Activated CD4-positive, alpha-beta T cell treated with anti-CD3 and anti-CD28 coated beads for 36 hours (primary cell): ENCODE data around the gene KIF1A. TPM values are rescaled to one million over a fixed set of nuclear protein-coding genes. Genes with fewer than 3 reads are reported as not detected.

Source experiments
- ATAC-seq: fragments of 200-7000 bp; cut with Tn5 transposase; one replicate; pipeline ENCODE4 v1.10.0; 2021; ENCODE audit warnings: mild to moderate bottlenecking, moderate library complexity
- CTCF ChIA-PET: fragments of 350-600 bp; sonication (Branson Sonifier 250); formaldehyde crosslinking; loops from one replicate; lab custom pipeline; 2021; ENCODE audit warnings: antibody characterized with exemption; lab: Charles Lee
- POLR2A ChIA-PET: fragments of 350-600 bp; sonication (Branson Sonifier 250); formaldehyde crosslinking; loops from one replicate; lab custom pipeline; 2021; ENCODE audit warnings: antibody characterized with exemption, inconsistent platforms; lab: Charles Lee
- DNase-seq: peaks from one replicate; pipeline ENCODE4 v3.0.0-alpha.2; 2020
- H3K27ac Mint-ChIP-seq: one replicate; pipeline ENCODE4 v1.8.0; 2021; ENCODE audit warnings: mixed read lengths
- H3K27me3 Mint-ChIP-seq: one replicate; pipeline ENCODE4 v1.8.0; 2021; ENCODE audit warnings: mixed read lengths
- H3K36me3 Mint-ChIP-seq: one replicate; pipeline ENCODE4 v1.8.0; 2021; ENCODE audit warnings: low read depth, mixed read lengths
- H3K4me1 Mint-ChIP-seq: one replicate; pipeline ENCODE4 v1.8.0; 2021; ENCODE audit warnings: mixed read lengths
- H3K4me3 Mint-ChIP-seq: one replicate; pipeline ENCODE4 v1.8.0; 2021; ENCODE audit warnings: mild to moderate bottlenecking, moderate library complexity, mixed read lengths
- H3K9me3 Mint-ChIP-seq: one replicate; pipeline ENCODE4 v1.8.0; 2021; ENCODE audit warnings: low read depth, mixed read lengths
- intact Hi-C, 2 experiments: fragments of 100-400 bp; cut with DNase I in 1 of 2; cut with micrococcal nuclease in 1 of 2; formaldehyde crosslinking; loops; one replicate each; pipeline versions ENCODE4 v1.14.2 to v1.15.1; 2022 to 2024; cut with DNase I, micrococcal nuclease
- total RNA-seq, 2 experiments: library from RNA; stranded (reverse); gene quantifications; one replicate each; pipeline ENCODE4 v1.2.3, GENCODE V29; 2021

Gene KIF1A
- total RNA-seq, 2 experiments from 2014 or later: 4.6 to 8.2 TPM

GRCh38 chr2:240731178-240731545, 88.9 kb downstream of the KIF1A start:
- H3K9me3 Mint-ChIP-seq: no peaks in the 10 kb centered on the region
- ChIA-PET CTCF (interaction anchor here (0.9 kb wide), 1 partner anchor 9 kb away, joined by 5 read pairs; no protein-coding TSS in a partner anchor), POLR2A (no interaction called here)
- DNase-seq (no peak), ATAC-seq (no peak)
- H3K4me3 Mint-ChIP-seq: no peak overlapping the region
- H3K36me3 Mint-ChIP-seq: no peaks in the 10 kb centered on the region
- intact Hi-C loops: no loop called here
- H3K4me1 Mint-ChIP-seq: no peaks in the 10 kb centered on the region
- no peaks in the 10 kb centered on the region for H3K27me3 Mint-ChIP-seq
- no peak overlapping the region for H3K27ac Mint-ChIP-seq

DNA sequence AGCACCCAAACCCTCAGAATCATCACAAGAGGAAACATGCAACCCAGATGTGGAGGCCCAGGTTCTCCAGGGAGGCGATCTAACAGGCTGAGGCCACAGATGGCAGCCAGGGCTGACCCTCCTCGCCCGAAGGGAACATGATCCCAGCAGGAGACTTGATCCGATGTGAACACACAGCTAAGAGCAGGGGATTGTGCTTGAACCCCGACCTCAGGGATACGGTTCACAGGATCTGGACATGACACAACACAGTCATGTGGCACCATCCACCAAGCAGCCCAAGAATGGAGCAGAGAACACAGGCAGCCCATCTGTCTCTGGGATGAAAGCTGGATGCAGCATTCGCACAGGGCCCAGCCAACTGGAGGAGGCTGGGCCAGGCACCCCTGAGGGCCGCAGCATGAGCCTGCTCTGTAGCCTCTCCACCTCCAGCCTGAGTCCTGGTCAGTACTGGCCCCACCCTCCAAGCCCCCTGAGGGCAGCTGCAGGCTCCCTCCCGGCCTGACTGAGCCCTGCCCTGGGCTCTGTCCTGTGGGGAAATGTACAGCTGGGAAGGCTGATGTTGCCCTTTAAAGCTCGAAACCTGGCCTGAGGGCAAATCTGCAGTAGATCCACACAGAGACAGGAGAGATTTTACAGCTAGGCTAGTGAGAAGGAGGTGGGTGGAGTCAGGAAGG, 89.4 kb downstream of the KIF1A start:
- H3K36me3 Mint-ChIP-seq: no peaks in the 10 kb centered on the region
- ATAC-seq (no peak), DNase-seq (no peak)
- no peaks in the 10 kb centered on the region for H3K27me3 Mint-ChIP-seq
- no peaks in the 10 kb centered on the region for H3K4me1 Mint-ChIP-seq
- ChIA-PET POLR2A (no interaction called here), CTCF (interaction anchor here (0.9 kb wide), 1 partner anchor 9 kb away, joined by 5 read pairs; no protein-coding TSS in a partner anchor)
- no peak overlapping the region for H3K27ac Mint-ChIP-seq
- H3K4me3 Mint-ChIP-seq: no peak overlapping the region
- intact Hi-C loops: no loop called here
- no peaks in the 10 kb centered on the region for H3K9me3 Mint-ChIP-seq

DNA sequence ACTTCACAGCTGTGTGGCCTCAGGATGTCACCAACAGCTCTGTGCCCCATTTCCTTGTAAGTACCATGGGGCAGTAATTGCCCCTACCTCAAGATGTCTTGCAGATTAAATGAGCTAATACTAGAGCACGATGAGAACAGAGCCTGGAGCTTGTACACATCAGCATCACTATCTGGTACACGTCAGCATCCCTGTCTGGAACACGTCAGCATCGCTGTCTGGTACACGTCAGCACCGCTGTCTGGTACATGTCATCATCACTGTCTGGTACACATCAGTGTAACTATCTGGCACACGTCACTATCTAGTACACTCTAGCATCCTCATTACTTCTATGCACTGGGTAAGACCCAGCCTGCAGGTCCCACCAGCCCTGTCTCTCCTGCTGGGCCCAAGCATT, 91.2 kb downstream of the KIF1A start:
- POLR2A ChIA-PET: no interaction called here
- Mint-ChIP-seq H3K4me1 (no peaks in the 10 kb centered on the region), H3K9me3 (no peaks in the 10 kb centered on the region), H3K4me3 (no peak overlapping the region), H3K27me3 (no peaks in the 10 kb centered on the region), H3K27ac (no peak overlapping the region), H3K36me3 (no peaks in the 10 kb centered on the region)
- DNase-seq (no peak), ATAC-seq (no peak)
- intact Hi-C loops: no loop called here
- CTCF ChIA-PET: no interaction called here

- Mint-ChIP-seq H3K4me1 (no peaks in the 10 kb centered on the region), H3K9me3 (no peaks in the 10 kb centered on the region), H3K4me3 (no peak overlapping the region), H3K27me3 (no peaks in the 10 kb centered on the region), H3K36me3 (no peaks in the 10 kb centered on the region), H3K27ac (no peak overlapping the region)
- CTCF ChIA-PET: no interaction called here
- POLR2A ChIA-PET: no interaction called here
- DNase-seq (no peak), ATAC-seq (no peak)
- intact Hi-C loops: no loop called here
These were observed 91.7 kb downstream of the KIF1A start for GRCh38 chr2:240728361-240728760.

- Mint-ChIP-seq H3K4me1 (no peaks in the 10 kb centered on the region), H3K36me3 (no peaks in the 10 kb centered on the region), H3K4me3 (no peak overlapping the region), H3K9me3 (no peaks in the 10 kb centered on the region), H3K27me3 (no peaks in the 10 kb centered on the region), H3K27ac (no peak overlapping the region)
- ATAC-seq: no peak
- DNase-seq: no peak
- intact Hi-C loops: no loop called here
- ChIA-PET POLR2A (no interaction called here), CTCF (no interaction called here)
These were observed 92.1 kb downstream of the KIF1A start for GRCh38 chr2:240727913-240728312.

DNA sequence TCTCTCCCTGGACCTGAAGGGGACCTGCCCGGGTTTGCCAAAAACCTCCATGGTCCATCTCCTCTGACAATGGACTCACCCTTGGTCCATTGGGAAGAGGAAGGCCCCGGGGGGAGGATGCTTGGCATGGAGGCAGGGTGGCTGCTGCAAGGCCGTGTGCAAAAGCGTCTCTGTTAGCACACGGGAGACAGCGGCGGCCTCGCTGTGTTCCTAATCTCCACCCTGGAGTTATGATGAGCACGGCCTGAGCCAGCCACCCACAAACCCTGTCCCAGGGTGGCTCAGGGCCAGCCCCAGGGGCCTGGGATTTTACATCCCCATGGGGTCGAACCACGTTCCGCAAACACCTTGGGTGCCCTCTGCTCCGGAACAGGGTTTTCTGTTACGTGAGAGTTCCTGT, 92.6 kb downstream of the KIF1A start:
- H3K9me3 Mint-ChIP-seq: no peaks in the 10 kb centered on the region
- H3K36me3 Mint-ChIP-seq: no peaks in the 10 kb centered on the region
- POLR2A ChIA-PET: no interaction called here

DNA sequence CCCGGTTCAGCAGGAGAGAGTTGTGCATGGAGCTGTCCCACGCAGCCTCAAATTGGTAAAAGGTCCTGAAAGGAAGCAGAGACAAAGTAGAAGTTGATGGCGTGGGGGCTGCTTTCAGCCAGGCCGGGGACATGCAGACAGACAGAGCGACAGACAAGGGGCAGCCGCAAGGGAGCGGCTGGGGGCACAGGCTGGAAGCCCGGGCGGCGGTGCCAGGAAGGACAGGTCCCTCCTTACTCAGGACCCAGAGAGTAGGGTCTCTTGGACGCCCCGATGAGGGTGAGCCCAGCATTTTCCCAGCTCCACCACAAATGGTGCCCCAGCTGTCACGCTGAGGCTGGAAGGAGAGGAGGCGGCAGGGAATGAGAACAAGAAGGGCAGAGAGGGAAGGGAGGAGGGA, 93.1 kb downstream of the KIF1A start:
- Mint-ChIP-seq H3K27me3 (no peaks in the 10 kb centered on the region), H3K36me3 (no peaks in the 10 kb centered on the region), H3K4me3 (no peak overlapping the region), H3K27ac (no peak overlapping the region), H3K9me3 (no peaks in the 10 kb centered on the region), H3K4me1 (no peaks in the 10 kb centered on the region)
- ChIA-PET CTCF (no interaction called here), POLR2A (interaction anchor here (0.7 kb wide), 1 partner anchor 166 kb away, joined by 6 read pairs; no protein-coding TSS in a partner anchor)
- ATAC-seq (no peak), DNase-seq (no peak)
- intact Hi-C loops: no loop called here

More for the DNA sequence above, 92.6 kb downstream of the KIF1A start:
- DNase-seq: no peak
- CTCF ChIA-PET: no interaction called here
- Mint-ChIP-seq H3K4me1 (no peaks in the 10 kb centered on the region), H3K27me3 (no peaks in the 10 kb centered on the region), H3K4me3 (no peak overlapping the region), H3K27ac (no peak overlapping the region)
- intact Hi-C loops: no loop called here
- ATAC-seq: no peak

- Mint-ChIP-seq H3K27me3 (no peaks in the 10 kb centered on the region), H3K27ac (no peak overlapping the region), H3K36me3 (no peaks in the 10 kb centered on the region), H3K9me3 (no peaks in the 10 kb centered on the region), H3K4me3 (no peak overlapping the region), H3K4me1 (no peaks in the 10 kb centered on the region)
- intact Hi-C loops: no loop called here
- ATAC-seq (no peak), DNase-seq (no peak)
- ChIA-PET POLR2A (no interaction called here), CTCF (no interaction called here)
These were observed 94.3 kb downstream of the KIF1A start for GRCh38 chr2:240725671-240726070.

- Mint-ChIP-seq H3K27ac (no peak overlapping the region), H3K36me3 (no peaks in the 10 kb centered on the region), H3K9me3 (no peaks in the 10 kb centered on the region), H3K4me1 (no peaks in the 10 kb centered on the region), H3K27me3 (no peaks in the 10 kb centered on the region), H3K4me3 (no peak overlapping the region)
- ChIA-PET POLR2A (no interaction called here), CTCF (no interaction called here)
- no peak for DNase-seq
- ATAC-seq: no peak
- intact Hi-C loops: no loop called here
These were observed 94.8 kb downstream of the KIF1A start for GRCh38 chr2:240725266-240725665.

DNA sequence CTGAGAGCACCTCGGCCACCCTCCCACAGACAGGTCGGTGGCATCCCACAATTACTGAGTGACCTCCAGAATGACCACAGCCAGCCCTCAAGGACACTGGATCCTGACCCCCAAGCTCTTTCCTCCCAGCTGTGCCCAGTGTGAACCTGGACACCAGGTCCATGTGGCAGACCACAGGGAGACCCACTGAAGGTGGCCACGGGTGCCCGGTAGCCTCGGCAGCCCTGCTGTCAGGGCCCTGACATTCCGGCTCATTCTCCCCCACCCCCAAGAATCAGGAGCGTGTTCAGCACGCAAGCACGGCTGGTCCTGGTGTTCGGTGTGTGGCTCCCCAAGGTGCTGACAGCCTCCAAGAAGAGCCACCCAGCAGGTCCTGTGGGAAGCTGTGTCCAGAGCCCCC, 95.6 kb downstream of the KIF1A start:
- H3K27ac Mint-ChIP-seq: no peak overlapping the region
- intact Hi-C loops: no loop called here
- no peak overlapping the region for H3K4me3 Mint-ChIP-seq
- H3K27me3 Mint-ChIP-seq: no peaks in the 10 kb centered on the region
- no peaks in the 10 kb centered on the region for H3K9me3 Mint-ChIP-seq
- no peaks in the 10 kb centered on the region for H3K36me3 Mint-ChIP-seq
- no peak for DNase-seq
- POLR2A ChIA-PET: no interaction called here
- no peaks in the 10 kb centered on the region for H3K4me1 Mint-ChIP-seq
- CTCF ChIA-PET: no interaction called here
- ATAC-seq: no peak

DNA sequence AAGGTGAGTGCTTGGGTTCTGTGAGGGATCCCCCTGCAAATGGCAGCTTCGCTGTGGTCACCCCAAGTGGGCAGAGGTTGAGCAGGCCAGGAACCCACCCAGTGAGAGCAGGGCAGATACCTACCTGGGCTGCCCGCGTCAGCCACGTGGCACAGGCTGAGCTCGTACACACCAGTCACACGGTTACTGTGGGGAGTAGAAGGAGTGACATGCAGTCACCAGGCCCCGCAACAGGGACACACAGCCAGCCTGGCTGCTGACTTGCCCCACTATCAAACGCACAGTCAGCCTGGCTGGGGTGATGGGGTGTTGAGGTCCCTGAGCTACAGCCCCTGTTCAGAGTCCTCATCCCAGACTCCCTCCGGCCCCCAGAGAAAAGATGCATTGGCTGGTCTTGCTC, 96.2 kb downstream of the KIF1A start:
- no peaks in the 10 kb centered on the region for H3K36me3 Mint-ChIP-seq
- no peaks in the 10 kb centered on the region for H3K9me3 Mint-ChIP-seq
- ChIA-PET POLR2A (no interaction called here), CTCF (no interaction called here)
- no peaks in the 10 kb centered on the region for H3K4me1 Mint-ChIP-seq
- no peak overlapping the region for H3K4me3 Mint-ChIP-seq
- DNase-seq: no peak
- intact Hi-C loops: no loop called here
- ATAC-seq: no peak
- H3K27ac Mint-ChIP-seq: no peak overlapping the region
- H3K27me3 Mint-ChIP-seq: no peaks in the 10 kb centered on the region

GRCh38 chr2:240722796-240723735, 97.0 kb downstream of the KIF1A start:
- intact Hi-C loops: no loop called here
- POLR2A ChIA-PET: no interaction called here
- no peaks in the 10 kb centered on the region for H3K27me3 Mint-ChIP-seq
- ATAC-seq (no peak), DNase-seq (no peak)
- H3K4me1 Mint-ChIP-seq: no peaks in the 10 kb centered on the region
- CTCF ChIA-PET: interaction anchor here (0.8 kb wide), 1 partner anchor 20 kb away, joined by 3 read pairs; no protein-coding TSS in a partner anchor
- no peak overlapping the region for H3K27ac Mint-ChIP-seq
- H3K36me3 Mint-ChIP-seq: no peaks in the 10 kb centered on the region
- H3K9me3 Mint-ChIP-seq: no peaks in the 10 kb centered on the region
- H3K4me3 Mint-ChIP-seq: no peak overlapping the region
